Right cardiac atrium (tissue), 5 donors: ENCODE measurements around the gene LRRC45. TPM values are rescaled to one million over a fixed set of nuclear protein-coding genes. Genes with fewer than 3 reads are reported as not detected.
A peak's percentile ranks its signal among the peaks of the same experiment; 100 is the strongest.

Source experiments
- ATAC-seq, 2 donors: fragments of 200-7000 bp; cut with Tn5 transposase; one replicate each; pipeline versions ENCODE4 v1.8.0 to v1.9.1; 2020; ENCODE audit warnings: moderate library complexity in 2 of 2, mild to moderate bottlenecking in 1 of 2
- DNase-seq, 3 donors: peaks; one replicate each; pipeline ENCODE4 v3.0.0-alpha.2; 2020
- H3K27ac ChIP-seq: one replicate; pipeline ENCODE4 v1.5.1; 2013; ENCODE audit warnings: mild to moderate bottlenecking, low read length, control low read depth, moderate library complexity
- H3K27me3 ChIP-seq: one replicate; pipeline ENCODE4 v1.6.1; 2013; ENCODE audit not compliant: control insufficient read depth, insufficient read depth
- H3K4me1 ChIP-seq: one replicate; pipeline ENCODE4 v1.6.1; 2013; ENCODE audit warnings: low read length; ENCODE audit not compliant: control insufficient read depth, insufficient read depth
- H3K4me3 ChIP-seq: one replicate; pipeline ENCODE4 v1.5.1; 2013; ENCODE audit warnings: low read length, control low read depth
- H3K9me3 ChIP-seq: one replicate; pipeline ENCODE4 v1.6.1; 2013; ENCODE audit warnings: low read length; ENCODE audit not compliant: control insufficient read depth
- WGBS: extraction: QIAGEN DNeasy Blood & Tissue Kit; methylation state at CpG from one replicate; pipeline ENCODE4 v1.1.7; 2013; 5-methylcytosine and 5-hydroxymethylcytosine counted together
- intact Hi-C, 4 donors: fragments of 100-400 bp; cut with DNase I; formaldehyde crosslinking; loops; one replicate each; pipeline versions ENCODE4 v1.11.0 to v1.14.0; 2022 to 2023
- polyA plus RNA-seq: library from polyadenylated mRNA; stranded (reverse); fragments of 200-250 nt; gene quantifications from one replicate; pipeline ENCODE4 v1.2.3, GENCODE V29; 2013
- total RNA-seq, 4 donors: library from RNA; stranded (reverse); fragmentation: NEBNext Ultra II Directional; extraction: Animal tissue kit (Norgen Biotek cat#: 25700); gene quantifications; one replicate each; pipeline ENCODE4 v1.2.1, GENCODE V29; 2021
- donor health status: healthy with polysubstance abuse.
- donor health status: DM: no; HTN: yes; CAD: no.
- donor health status: DM: no; HTN: no; CAD: no.
- donor health status: DM: no; HTN: yes; CAD: no; lungs with severe emphysema.
- donor health status: DM: yes; HTN: yes; CAD: no.

Gene LRRC45
- total and polyA plus RNA-seq, 5 donors, result 3.2 to 6.7 (median 5.5) TPM

- intact Hi-C loops, result loop anchor here in 1 of 4 donors (5.0 kb wide), 1 partner anchor 55 kb away; the partner anchor contains the start of gene NOTUM
- no peak overlapping the region for H3K27ac ChIP-seq
- H3K9me3 ChIP-seq, result no peaks in the 10 kb centered on the region
- H3K4me1 ChIP-seq, result peaks cover 3% of the 10 kb centered on the region
- DNase-seq (no peak), ATAC-seq (no peak)
- 84% methylated on average over 24 of the region's 24 CpGs for WGBS
- no peaks in the 10 kb centered on the region for H3K27me3 ChIP-seq
- H3K4me3 ChIP-seq, result no peak overlapping the region
Measured at GRCh38 chr17:82016875-82017459, 6.1 kb upstream of the LRRC45 start.

- Histone ChIP-seq H3K4me1 (peaks cover 5% of the 10 kb centered on the region), H3K4me3 (no peak overlapping the region), H3K9me3 (no peaks in the 10 kb centered on the region), H3K27me3 (no peaks in the 10 kb centered on the region), H3K27ac (no peak overlapping the region)
- DNase-seq, result no peak
- WGBS, result 83% methylated on average over 13 of the region's 13 CpGs
- intact Hi-C loops, result loop anchor here in 1 of 4 donors (5.0 kb wide), 1 partner anchor 55 kb away; the partner anchor contains the start of gene NOTUM
- ATAC-seq, result no peak
Measured at GRCh38 chr17:82017612-82018151, 5.4 kb upstream of the LRRC45 start.

DNA sequence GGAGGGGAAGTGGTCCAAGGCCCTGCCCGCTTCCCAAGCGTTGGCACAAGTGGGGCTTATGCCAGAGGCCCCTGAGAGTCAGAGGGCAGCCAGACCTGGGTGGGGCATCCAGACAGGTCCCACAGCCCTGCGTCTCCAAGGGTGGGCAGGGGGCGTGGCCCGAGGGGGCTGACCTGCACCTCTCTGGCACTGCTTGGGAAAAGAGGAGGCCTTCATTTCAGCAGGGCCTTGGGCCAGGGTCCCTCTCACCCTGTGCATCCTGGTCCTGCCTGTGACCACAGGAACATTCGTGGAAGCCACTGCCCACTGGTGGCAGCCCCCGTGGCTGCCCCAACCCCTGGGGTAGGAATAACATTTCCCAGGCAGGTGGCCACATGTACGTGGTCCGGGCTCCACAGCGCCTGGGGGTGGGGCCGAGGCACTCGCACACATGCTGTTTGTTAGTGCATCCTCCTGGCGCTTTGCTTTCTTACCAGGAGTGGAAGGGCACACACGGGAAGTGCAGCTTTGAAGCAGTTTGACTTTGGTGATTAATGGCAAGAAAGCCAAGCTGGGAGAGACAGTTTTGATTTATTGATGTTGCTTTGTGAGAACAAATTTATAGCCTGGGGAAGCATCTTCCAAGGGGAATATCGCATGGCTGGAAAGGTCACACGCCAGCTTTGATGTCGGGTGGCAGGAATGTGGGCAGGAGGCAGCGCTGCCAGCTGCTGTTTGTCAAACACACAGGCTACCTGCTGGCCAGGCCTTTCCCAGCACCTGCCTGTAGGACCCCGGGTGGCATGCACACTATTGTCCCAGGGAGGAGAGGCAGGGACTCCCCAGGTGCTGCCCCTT lies 4.7 kb upstream of the LRRC45 start:
- Histone ChIP-seq H3K9me3 (no peaks in the 10 kb centered on the region), H3K4me3 (no peak overlapping the region), H3K27ac (no peak overlapping the region), H3K4me1 (peaks cover 5% of the 10 kb centered on the region), H3K27me3 (no peaks in the 10 kb centered on the region)
- ATAC-seq, result no peak
- 75% methylated on average over 19 of the region's 19 CpGs for WGBS
- no peak for DNase-seq
- intact Hi-C loops, result loop anchor here in 1 of 4 donors (5.0 kb wide), 1 partner anchor 56 kb away; the partner anchor contains the start of gene NOTUM

DNA sequence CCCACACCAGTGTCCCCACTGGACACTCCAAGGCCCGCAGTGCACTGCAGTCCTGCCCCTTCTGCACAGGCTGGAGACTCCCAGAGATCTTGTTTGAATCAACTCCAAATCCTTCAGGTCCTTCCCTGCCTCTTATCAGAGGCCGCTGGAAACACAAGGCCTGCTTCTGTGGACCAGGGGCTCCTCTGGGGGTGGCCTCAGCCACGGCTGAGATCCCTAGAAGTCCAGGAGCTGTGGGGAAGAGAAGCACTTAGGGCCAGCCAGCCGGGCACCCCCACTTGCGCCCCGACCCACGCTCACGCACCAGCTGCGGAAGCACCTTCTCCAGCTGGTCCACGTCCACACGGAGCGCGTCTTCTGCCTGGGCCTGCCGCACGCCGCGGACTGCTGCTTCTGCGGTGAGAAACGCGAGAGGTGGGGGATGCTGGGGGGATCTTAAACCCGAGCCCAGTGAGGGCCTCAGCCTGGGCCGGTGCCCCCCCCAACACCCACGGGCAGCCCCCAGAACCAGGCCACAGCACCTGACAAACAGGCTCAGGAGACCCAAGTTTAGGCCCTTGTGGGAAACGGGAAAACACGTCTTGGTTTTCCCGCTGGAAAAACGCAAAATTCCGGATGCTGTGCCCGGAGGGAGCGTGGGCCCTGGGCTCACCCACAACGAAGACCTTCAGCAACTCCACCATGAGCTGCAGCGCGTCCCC lies 4.0 kb upstream of the LRRC45 start:
- no peak for DNase-seq
- 86% methylated on average over 33 of the region's 33 CpGs for WGBS
- Histone ChIP-seq H3K27me3 (no peaks in the 10 kb centered on the region), H3K4me1 (peaks cover 3% of the 10 kb centered on the region), H3K4me3 (no peak overlapping the region), H3K9me3 (no peaks in the 10 kb centered on the region), H3K27ac (no peak overlapping the region)
- intact Hi-C loops, result loop anchor here in 1 of 4 donors (5.0 kb wide), 1 partner anchor 57 kb away; the partner anchor contains the start of gene NOTUM
- ATAC-seq, result no peak

- intact Hi-C loops, result loop anchor here in 3 of 4 donors (5.0 kb wide), 2 partner anchors 58 to 63 kb away; partner anchors contain the start of gene NOTUM (in 2 of the 3)
- H3K27me3 ChIP-seq, result no peaks in the 10 kb centered on the region
- peaks cover 3% of the 10 kb centered on the region for H3K4me1 ChIP-seq
- peak in 2 of 3 donors; percentile 63 to 80 for DNase-seq
- H3K27ac ChIP-seq, result no peak overlapping the region
- ATAC-seq, result no peak
- no peaks in the 10 kb centered on the region for H3K9me3 ChIP-seq
- H3K4me3 ChIP-seq, result no peak overlapping the region
- 62% methylated on average over 34 of the region's 34 CpGs for WGBS
Measured at GRCh38 chr17:82019690-82020571, 3.2 kb upstream of the LRRC45 start.

DNA sequence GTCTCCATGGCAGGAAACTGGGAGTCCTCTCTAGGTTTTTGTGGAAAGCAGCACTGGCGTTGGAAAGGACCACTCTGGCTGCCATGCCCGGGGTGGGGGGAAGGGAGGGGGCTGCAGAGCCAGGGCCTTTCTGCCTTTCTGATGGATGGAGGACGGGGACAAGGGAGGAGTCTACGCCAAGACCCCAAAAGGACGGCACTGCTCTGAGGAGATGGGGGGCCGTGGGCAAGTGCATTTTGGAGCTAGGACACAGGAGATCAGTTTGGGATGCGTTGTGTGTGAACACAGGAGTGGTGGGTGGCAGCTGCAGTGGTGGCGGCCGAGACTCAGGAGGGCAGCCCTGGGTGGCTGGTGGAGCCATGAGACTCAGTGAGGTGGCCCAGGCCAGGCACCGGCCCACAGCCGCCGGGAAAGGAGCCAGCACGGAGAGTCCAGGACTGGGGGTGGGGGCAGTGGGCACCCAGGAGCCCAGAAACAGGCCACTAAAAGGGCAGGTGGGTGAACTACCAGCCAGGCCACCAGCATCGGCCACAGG lies 2.5 kb upstream of the LRRC45 start:
- H3K9me3 ChIP-seq, result no peaks in the 10 kb centered on the region
- no peak overlapping the region for H3K27ac ChIP-seq
- H3K4me1 ChIP-seq, result peaks cover 3% of the 10 kb centered on the region
- 77% methylated on average over 14 of the region's 14 CpGs for WGBS
- no peaks in the 10 kb centered on the region for H3K27me3 ChIP-seq
- intact Hi-C loops, result loop anchor here in 3 of 4 donors (1.0 to 5.0 kb wide), 3 partner anchors 58 to 63 kb away; partner anchors contain the start of gene NOTUM (in 1 of the 3)
- DNase-seq, result no peak
- no peak for ATAC-seq
- no peak overlapping the region for H3K4me3 ChIP-seq

DNA sequence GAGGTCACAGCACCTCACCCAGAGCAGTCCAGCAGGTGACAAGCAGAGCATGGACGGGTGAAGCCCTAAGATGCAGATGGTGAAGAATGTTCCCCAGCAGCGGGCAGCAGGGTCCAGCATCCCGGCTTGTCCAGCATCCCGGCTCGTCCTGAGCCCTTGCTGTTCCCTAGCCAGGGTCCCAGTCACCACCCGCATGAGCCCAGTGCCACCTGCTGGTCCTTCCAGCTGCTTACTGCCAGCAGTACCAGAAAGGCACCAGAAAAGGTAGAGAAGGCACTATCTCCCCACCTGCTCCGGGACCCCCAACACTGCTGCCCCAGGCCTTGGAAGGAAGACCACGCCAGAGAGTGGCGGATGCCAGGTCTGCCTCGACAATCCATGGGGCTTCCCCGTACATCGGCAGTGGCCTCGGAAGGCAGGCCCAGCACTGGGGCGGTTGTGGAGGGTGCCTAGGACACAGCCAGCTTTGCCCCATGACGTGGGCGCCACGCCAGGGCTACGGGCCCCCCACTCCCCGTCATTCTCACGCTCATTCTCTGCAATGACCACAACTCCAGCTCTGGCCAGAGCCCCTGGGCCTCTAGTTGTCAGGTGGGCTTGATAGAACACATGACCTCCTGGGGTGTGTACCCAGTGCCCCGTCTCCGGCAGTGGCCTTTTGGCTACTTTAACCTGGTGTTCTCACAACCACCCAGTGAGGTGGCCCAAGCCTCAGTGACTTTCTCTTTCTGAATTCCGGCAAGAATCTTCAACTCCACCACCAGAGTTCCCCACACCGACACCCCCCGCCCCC lies 1.8 kb upstream of the LRRC45 start:
- intact Hi-C loops, result loop anchor here in 3 of 4 donors (1.0 to 5.0 kb wide), 3 partner anchors 59 to 64 kb away; partner anchors contain the start of gene NOTUM (in 1 of the 3)
- DNase-seq (peak; percentile 74 to 91 (median 90)), ATAC-seq (no peak)
- 40% methylated on average over 25 of the region's 25 CpGs for WGBS
- Histone ChIP-seq H3K27ac (no peak overlapping the region), H3K9me3 (no peaks in the 10 kb centered on the region), H3K4me1 (peaks cover 3% of the 10 kb centered on the region), H3K27me3 (no peaks in the 10 kb centered on the region), H3K4me3 (no peak overlapping the region)

GRCh38 chr17:82021900-82022309 lies 1.2 kb upstream of the LRRC45 start:
- DNase-seq (no peak), ATAC-seq (no peak)
- no peaks in the 10 kb centered on the region for H3K27me3 ChIP-seq
- peaks cover 3% of the 10 kb centered on the region for H3K4me1 ChIP-seq
- intact Hi-C loops, result loop anchor here in 3 of 4 donors (1.0 to 5.0 kb wide), 3 partner anchors 60 to 65 kb away; partner anchors contain the start of gene NOTUM (in 1 of the 3)
- H3K4me3 ChIP-seq, result peak overlapping the region; percentile 75
- H3K9me3 ChIP-seq, result no peaks in the 10 kb centered on the region
- no peak overlapping the region for H3K27ac ChIP-seq
- WGBS, result 7% methylated on average over 10 of the region's 10 CpGs

- H3K9me3 ChIP-seq, result no peaks in the 10 kb centered on the region
- peaks cover 3% of the 10 kb centered on the region for H3K4me1 ChIP-seq
- intact Hi-C loops, result loop anchor here in 2 of 4 donors (5.0 kb wide), 2 partner anchors 60 to 65 kb away; partner anchors contain the start of gene NOTUM (in 1 of the 2)
- H3K27ac ChIP-seq, result peak within 1 kb of the TSS; percentile 31
- under 1% methylated on average over 64 of the region's 64 CpGs for WGBS
- peak within 1 kb of the TSS; percentile 75 for H3K4me3 ChIP-seq
- ATAC-seq (no peak), DNase-seq (no peak)
- no peaks in the 10 kb centered on the region for H3K27me3 ChIP-seq
Measured at GRCh38 chr17:82022310-82022980, 660 bp upstream of the LRRC45 start, which contains the start of gene CENPX. Gene CENPX, minus strand, starts transcription at chr17:82022878. Its CDS starts 17 bp downstream, at chr17:82022861.
